ENCODE measurements around the gene TKT. TPM values are rescaled to one million over a fixed set of nuclear protein-coding genes. Genes with fewer than 3 reads are reported as not detected.
"Not testable (repeated sequence)": the region's sequence is repeated elsewhere in the genome, so short reads cannot be mapped to it uniquely, and the experiment has no call there.

The TKT gene
- 109 TPM for total RNA-seq

- ATAC-seq = peak; percentile 84
- DNase-seq (ENCODE audit: low spot score) = peak; percentile 89
Measured at GRCh38 chr3:53255775-53256703, at the start of gene TKT. TKT (minus strand) TSS chr3:53256022; CDS start chr3:53255942, 80 bp downstream.

GRCh38 chr3:53303957-53304356 lies 48.1 kb upstream of the TKT start:
- DNase-seq (ENCODE audit: low spot score) (no peak), ATAC-seq (peak; percentile 68)

- DNase-seq (ENCODE audit: low spot score) (peak; percentile 57), ATAC-seq (peak; percentile 78)
Measured at GRCh38 chr3:53303549-53303948, 47.7 kb upstream of the TKT start.

GRCh38 chr3:53300826-53301225 lies 45.0 kb upstream of the TKT start:
- DNase-seq (ENCODE audit: low spot score) (no peak), ATAC-seq (no peak)

GRCh38 chr3:53299611-53300023 lies 43.8 kb upstream of the TKT start:
- not testable (repeated sequence) for DNase-seq (ENCODE audit: low spot score)

GRCh38 chr3:53295410-53295809 lies 39.6 kb upstream of the TKT start:
- ATAC-seq = no peak
- no peak for DNase-seq (ENCODE audit: low spot score)

More at GRCh38 chr3:53299611-53300023, 43.8 kb upstream of the TKT start:
- peak; percentile 83 for ATAC-seq

- ATAC-seq = no peak
- DNase-seq (ENCODE audit: low spot score) = no peak
Measured at GRCh38 chr3:53293867-53294266, 38.0 kb upstream of the TKT start.

- ATAC-seq = no peak
Measured at GRCh38 chr3:53288214-53288613, 32.4 kb upstream of the TKT start.

GRCh38 chr3:53287131-53287629 lies 31.4 kb upstream of the TKT start:
- ATAC-seq (peak; percentile 39), DNase-seq (ENCODE audit: low spot score) (no peak)

More at GRCh38 chr3:53288214-53288613, 32.4 kb upstream of the TKT start:
- no peak for DNase-seq (ENCODE audit: low spot score)

- no peak for ATAC-seq
- DNase-seq (ENCODE audit: low spot score) = no peak
Measured at GRCh38 chr3:53286727-53287126, 30.9 kb upstream of the TKT start.

- ATAC-seq (no peak), DNase-seq (ENCODE audit: low spot score) (no peak)
Measured at GRCh38 chr3:53282581-53282980, 26.8 kb upstream of the TKT start.

- no peak for DNase-seq (ENCODE audit: low spot score)
Measured at GRCh38 chr3:53278667-53279066, 22.8 kb upstream of the TKT start.

GRCh38 chr3:53274938-53275605 lies 19.2 kb upstream of the TKT start:
- DNase-seq (ENCODE audit: low spot score) = no peak
- no peak for ATAC-seq

More at GRCh38 chr3:53278667-53279066, 22.8 kb upstream of the TKT start:
- ATAC-seq = no peak

- ATAC-seq = no peak
- DNase-seq (ENCODE audit: low spot score) = no peak
Measured at GRCh38 chr3:53273146-53273670, 17.4 kb upstream of the TKT start.

- peak; percentile 81 for DNase-seq (ENCODE audit: low spot score)
- ATAC-seq = peak; percentile 86
Measured at GRCh38 chr3:53269888-53270880, 14.4 kb upstream of the TKT start.

- ATAC-seq (peak; percentile 41), DNase-seq (ENCODE audit: low spot score) (peak; percentile 63)
Measured at GRCh38 chr3:53269193-53269592, 13.4 kb upstream of the TKT start.

GRCh38 chr3:53267766-53268165 lies 11.9 kb upstream of the TKT start:
- DNase-seq (ENCODE audit: low spot score) (no peak), ATAC-seq (no peak)

- DNase-seq (ENCODE audit: low spot score) = peak; percentile 75
- ATAC-seq = peak; percentile 93
Measured at GRCh38 chr3:53264718-53265117, 8.9 kb upstream of the TKT start.

GRCh38 chr3:53263907-53264306 lies 8.1 kb upstream of the TKT start:
- ATAC-seq (no peak), DNase-seq (ENCODE audit: low spot score) (no peak)

- no peak for DNase-seq (ENCODE audit: low spot score)
- ATAC-seq = no peak
Measured at GRCh38 chr3:53261712-53262111, 5.9 kb upstream of the TKT start.
